Activated T-cell treated with anti-CD3 and anti-CD28 coated beads, Interleukin-2, amount 50 U/mL, for 24 hours (primary cell): ENCODE data around the gene FAM83G.
"Not testable (repeated sequence)": the region's sequence is repeated elsewhere in the genome, so short reads cannot be mapped to it uniquely, and the experiment has no call there.

Experiments
- DNase-seq: peaks from one replicate; pipeline ENCODE4 v3.0.0-alpha.2; 2020
- H3K27ac Mint-ChIP-seq: 2 replicates; pipeline ENCODE4 v1.8.0; 2020; ENCODE audit warnings: mild to moderate bottlenecking, mixed read lengths
- H3K27me3 Mint-ChIP-seq: 2 replicates; pipeline ENCODE4 v1.8.0; 2020; ENCODE audit warnings: mixed read lengths
- H3K36me3 Mint-ChIP-seq: 2 replicates; pipeline ENCODE4 v1.8.0; 2020; ENCODE audit warnings: low read depth, mixed read lengths
- H3K4me1 Mint-ChIP-seq: 2 replicates; pipeline ENCODE4 v1.8.0; 2020; ENCODE audit warnings: low read depth, mixed read lengths
- H3K4me3 Mint-ChIP-seq: 2 replicates; pipeline ENCODE4 v1.8.0; 2020; ENCODE audit warnings: mild to moderate bottlenecking, moderate library complexity, mixed read lengths
- H3K9me3 Mint-ChIP-seq: 2 replicates; pipeline ENCODE4 v1.8.0; 2020; ENCODE audit warnings: mixed read lengths

Gene FAM83G, protein sequence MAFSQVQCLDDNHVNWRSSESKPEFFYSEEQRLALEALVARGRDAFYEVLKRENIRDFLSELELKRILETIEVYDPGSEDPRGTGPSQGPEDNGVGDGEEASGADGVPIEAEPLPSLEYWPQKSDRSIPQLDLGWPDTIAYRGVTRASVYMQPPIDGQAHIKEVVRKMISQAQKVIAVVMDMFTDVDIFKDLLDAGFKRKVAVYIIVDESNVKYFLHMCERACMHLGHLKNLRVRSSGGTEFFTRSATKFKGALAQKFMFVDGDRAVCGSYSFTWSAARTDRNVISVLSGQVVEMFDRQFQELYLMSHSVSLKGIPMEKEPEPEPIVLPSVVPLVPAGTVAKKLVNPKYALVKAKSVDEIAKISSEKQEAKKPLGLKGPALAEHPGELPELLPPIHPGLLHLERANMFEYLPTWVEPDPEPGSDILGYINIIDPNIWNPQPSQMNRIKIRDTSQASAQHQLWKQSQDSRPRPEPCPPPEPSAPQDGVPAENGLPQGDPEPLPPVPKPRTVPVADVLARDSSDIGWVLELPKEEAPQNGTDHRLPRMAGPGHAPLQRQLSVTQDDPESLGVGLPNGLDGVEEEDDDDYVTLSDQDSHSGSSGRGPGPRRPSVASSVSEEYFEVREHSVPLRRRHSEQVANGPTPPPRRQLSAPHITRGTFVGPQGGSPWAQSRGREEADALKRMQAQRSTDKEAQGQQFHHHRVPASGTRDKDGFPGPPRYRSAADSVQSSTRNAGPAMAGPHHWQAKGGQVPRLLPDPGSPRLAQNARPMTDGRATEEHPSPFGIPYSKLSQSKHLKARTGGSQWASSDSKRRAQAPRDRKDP

DNA sequence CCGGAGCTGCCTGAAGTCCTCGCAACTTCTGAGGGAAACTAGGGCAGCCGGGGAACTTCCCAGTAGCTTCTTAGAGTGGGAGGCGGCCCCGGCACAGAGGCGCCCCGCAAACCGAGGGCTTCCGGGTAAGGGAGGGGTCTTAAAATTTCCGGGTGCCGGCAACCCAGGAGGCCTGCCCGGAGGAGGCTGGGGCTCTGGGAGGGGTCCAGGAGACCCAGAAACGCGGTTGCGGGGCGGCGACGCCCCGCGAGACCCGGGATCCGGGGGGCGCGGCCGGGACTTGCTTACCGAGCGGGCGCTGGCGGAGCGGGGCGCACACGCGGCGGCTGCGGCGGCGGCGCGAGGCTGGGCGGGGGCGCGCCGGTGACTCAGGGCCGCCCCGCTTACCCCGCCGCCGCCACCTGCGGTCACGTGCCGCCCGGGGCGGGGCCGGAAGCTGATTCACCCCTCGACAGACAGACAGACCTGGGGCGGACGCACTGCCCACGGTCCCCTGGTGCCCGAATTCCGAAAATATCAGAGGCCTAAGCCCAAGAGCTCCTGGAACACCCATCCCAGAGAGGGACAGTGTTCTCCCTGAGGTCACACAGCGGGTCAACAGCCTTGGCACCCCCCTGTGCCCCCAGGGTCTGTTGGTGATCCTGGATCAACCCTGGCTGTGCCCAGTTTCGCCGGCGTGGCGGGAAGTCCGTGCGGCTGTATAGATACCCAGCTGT is at the start of gene FAM83G:
Gene FAM83G, minus strand, starts transcription at position 344 of the 716 bp plus-strand sequence. CDS start 723 bp downstream, outside the sequence.
- H3K9me3 Mint-ChIP-seq, result no peaks in the 10 kb centered on the region
- peak within 1 kb of the TSS; percentile 89 for H3K4me3 Mint-ChIP-seq
- peak within 1 kb of the TSS; percentile 96 for H3K27ac Mint-ChIP-seq
- peaks cover 41% of the 10 kb centered on the region for H3K36me3 Mint-ChIP-seq
- peaks cover 39% of the 10 kb centered on the region for H3K4me1 Mint-ChIP-seq
- peak; percentile 94 for DNase-seq
- H3K27me3 Mint-ChIP-seq, result no peaks in the 10 kb centered on the region

DNA sequence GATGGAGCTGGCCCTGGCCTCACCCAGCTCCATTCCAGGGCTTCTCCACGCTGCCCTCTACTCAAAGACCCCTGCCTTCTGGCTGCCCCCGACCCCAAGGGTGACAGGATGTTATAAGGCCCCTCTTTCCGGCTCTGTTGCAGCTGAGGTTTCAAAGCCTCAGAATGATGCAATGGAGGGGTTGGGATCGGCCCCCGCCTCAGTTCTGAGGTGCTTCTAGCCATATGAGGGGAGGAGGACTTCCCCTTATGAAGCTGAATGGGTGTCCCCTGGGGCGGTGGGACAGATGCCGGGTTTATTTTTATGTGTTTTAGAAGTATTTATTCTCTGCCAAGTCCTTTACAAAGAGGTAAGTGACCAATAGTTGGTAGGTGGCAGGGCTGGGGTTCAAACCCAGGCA is 44.3 kb upstream of the FAM83G start:
- not testable (repeated sequence) for H3K36me3 Mint-ChIP-seq, H3K4me3 Mint-ChIP-seq, H3K27me3 Mint-ChIP-seq, H3K4me1 Mint-ChIP-seq, H3K9me3 Mint-ChIP-seq, H3K27ac Mint-ChIP-seq, DNase-seq

DNA sequence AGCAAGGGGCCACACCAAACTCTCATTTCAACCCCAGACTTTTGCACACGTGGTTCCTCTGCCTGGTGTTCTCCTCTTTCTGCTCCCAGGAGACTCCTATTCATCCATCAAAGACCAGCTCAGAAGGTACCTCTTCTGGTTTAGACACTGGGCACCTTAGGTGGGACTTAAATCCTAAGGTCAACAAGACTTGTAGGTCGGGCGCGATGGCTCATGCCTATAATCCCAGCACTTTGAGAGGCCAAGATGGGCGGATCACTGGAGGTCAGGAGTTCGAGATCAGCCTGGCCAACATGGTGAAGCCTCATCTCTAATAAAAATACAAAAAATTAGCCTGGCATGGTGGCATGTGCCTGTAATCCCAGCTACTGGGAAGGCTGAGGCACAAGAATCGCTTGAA is 42.9 kb upstream of the FAM83G start:
- H3K4me1 Mint-ChIP-seq, H3K4me3 Mint-ChIP-seq, H3K27ac Mint-ChIP-seq, H3K9me3 Mint-ChIP-seq, DNase-seq, H3K27me3 Mint-ChIP-seq, H3K36me3 Mint-ChIP-seq: not testable (repeated sequence)

DNA sequence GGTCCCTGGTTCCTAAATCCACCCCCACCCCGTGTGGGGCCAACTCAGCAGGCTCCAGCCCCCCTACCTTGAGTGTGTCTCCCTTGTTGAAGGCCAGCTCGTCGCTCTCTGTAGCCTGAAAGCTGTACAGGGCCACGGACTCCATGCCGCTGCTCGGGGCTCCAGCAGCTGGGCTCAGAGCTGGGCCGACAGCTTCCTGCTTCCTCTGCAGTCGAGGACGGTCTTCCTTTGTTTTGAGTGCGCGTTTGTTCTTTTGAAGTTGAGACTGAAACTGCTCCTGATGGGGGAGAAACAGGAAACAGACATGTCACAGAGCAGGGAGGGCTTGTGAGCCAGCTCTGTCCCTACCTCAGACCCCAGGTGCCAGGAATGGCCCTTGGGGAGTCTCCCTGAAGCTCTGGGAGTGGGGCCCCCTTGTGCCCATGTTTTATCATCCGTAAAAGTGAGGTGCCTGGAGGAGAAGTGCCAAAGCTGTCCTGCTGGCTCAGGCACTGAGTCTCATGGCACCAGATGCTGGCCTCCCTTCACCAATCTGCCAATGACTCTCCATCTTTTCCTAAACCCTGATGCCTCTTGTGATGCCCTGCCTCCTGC is 42.3 kb upstream of the FAM83G start, which contains the start of gene GRAP:
Gene GRAP, minus strand, starts transcription at position 176 of the 594 bp plus-strand sequence. Its CDS starts 31 bp downstream, at position 145.
- not testable (repeated sequence) for H3K9me3 Mint-ChIP-seq, H3K4me3 Mint-ChIP-seq, H3K4me1 Mint-ChIP-seq, DNase-seq, H3K27ac Mint-ChIP-seq, H3K36me3 Mint-ChIP-seq, H3K27me3 Mint-ChIP-seq

DNA sequence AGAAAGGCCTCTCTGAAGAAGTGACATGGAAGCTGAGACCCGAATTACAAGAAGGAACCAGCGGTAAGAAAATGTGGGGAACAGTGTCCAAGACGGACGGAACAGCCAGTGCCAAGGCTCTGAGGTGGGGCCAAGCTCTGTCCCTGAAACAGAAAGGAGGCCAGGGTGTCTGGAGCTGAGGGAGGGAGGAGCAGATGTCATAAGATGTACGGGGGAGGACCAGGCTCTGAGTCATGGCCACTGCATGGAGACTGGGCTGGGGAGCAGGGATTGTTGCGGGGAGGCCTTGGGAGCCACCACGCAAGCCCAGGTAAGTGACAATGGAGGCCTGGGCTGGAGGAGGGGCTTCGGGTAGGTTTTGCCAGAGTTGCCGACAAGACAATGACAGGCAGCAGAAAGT is 40.1 kb upstream of the FAM83G start:
- not testable (repeated sequence) for DNase-seq, H3K27ac Mint-ChIP-seq, H3K27me3 Mint-ChIP-seq, H3K4me3 Mint-ChIP-seq, H3K9me3 Mint-ChIP-seq, H3K4me1 Mint-ChIP-seq, H3K36me3 Mint-ChIP-seq

DNA sequence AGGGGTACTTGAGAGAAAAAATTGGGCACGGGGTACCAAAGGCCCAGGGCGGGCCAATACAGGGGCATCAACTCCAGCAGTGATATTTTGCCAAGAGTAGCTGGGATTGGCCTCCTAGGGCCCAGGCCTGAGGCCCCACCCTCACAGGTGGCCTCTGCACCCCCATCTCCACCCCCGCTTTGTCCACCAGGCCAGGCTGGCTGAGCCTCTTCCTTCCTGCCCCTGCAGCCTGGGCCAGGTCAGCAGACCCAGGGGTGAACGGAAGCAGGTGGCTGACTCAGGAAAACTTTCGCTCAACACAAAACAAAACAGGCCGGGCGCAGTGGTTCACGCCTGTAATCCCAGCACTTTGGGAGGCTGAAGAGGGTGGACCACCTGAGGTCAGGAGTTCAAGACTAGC is 38.5 kb upstream of the FAM83G start:
- not testable (repeated sequence) for H3K27me3 Mint-ChIP-seq, H3K4me3 Mint-ChIP-seq, DNase-seq, H3K9me3 Mint-ChIP-seq, H3K27ac Mint-ChIP-seq, H3K4me1 Mint-ChIP-seq, H3K36me3 Mint-ChIP-seq

DNA sequence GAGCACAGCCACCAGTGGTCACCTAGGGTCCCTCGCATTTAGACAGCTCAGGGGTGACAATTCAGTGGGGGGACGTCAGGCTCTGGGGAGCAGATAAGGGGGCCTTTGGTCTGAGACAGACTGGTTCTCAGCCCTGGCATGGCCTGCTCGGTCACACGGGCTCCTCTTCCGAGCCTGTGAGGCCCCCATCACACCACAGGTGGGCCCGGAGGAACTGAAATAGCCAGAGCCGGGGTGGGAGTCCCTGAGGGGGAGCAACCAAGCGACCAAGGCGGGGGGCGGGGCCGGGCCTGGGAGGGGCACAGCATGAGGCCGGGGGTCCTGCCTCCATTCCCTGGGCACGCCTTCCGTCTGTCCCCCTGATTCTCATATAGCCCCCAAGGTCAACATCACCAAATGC is 37.8 kb upstream of the FAM83G start:
- not testable (repeated sequence) for H3K36me3 Mint-ChIP-seq, H3K9me3 Mint-ChIP-seq, H3K4me3 Mint-ChIP-seq, DNase-seq, H3K27ac Mint-ChIP-seq, H3K27me3 Mint-ChIP-seq, H3K4me1 Mint-ChIP-seq

DNA sequence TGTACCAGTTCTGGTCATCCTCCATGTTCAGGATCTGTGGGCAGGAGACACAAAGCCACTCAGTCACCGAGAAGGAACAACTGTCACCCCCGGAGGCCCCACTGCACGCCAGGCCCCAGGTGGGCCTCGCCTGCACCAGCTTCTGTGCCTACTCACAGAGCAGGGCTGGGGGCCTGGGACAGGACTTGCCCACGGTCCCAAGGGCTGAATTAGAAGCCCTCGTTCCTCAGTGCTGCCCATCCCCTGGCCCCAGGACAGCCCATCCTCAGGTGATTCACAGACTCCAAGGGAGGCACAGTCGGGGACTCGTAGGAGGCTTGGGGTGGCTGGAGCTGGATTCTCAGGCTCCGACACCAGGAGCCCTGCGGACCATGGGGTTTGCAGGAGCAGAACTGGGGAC is 37.3 kb upstream of the FAM83G start:
- not testable (repeated sequence) for H3K4me1 Mint-ChIP-seq, H3K4me3 Mint-ChIP-seq, DNase-seq, H3K27ac Mint-ChIP-seq, H3K9me3 Mint-ChIP-seq, H3K27me3 Mint-ChIP-seq, H3K36me3 Mint-ChIP-seq

DNA sequence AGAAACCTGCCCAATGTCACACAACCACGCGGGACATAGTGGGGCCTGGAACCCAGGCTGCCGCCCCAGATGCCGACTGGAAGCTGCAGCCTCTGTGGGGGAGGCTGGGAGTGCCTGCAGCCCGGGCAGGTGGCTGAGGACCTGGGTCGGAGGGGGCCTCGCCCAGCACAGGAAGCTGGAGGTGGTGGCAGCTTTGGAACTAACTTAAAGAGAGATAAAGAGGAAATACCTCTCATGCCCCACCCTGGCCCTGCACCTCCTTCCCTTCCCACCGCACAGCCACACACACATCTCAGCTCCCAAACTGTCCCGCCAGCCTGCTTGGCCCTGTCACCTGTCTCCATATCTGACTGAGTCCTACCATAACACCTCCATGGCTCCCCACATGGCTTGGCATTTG is 35.8 kb upstream of the FAM83G start:
- H3K27me3 Mint-ChIP-seq, H3K9me3 Mint-ChIP-seq, H3K36me3 Mint-ChIP-seq, H3K27ac Mint-ChIP-seq, DNase-seq, H3K4me1 Mint-ChIP-seq, H3K4me3 Mint-ChIP-seq: not testable (repeated sequence)

DNA sequence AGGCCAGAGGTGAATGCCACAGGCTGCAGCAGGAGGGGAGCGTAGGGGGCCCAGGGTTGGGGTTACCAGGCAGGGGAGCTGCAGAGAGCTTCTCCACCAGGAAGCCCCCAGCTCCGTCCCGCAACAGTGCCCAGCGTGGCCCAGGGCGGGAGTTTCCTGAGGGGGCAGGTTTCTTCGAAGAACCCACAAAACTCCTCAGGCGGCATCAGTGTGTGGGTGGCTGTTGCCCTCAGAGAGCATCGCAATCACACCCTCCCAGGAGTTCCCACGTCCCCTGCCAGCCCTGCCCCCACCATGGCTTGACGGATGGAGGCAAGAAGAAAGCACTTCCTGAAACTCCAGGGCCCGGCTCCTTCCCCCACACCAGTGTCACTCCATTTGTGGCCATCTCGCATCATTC is 34.2 kb upstream of the FAM83G start:
- not testable (repeated sequence) for DNase-seq, H3K36me3 Mint-ChIP-seq, H3K27me3 Mint-ChIP-seq, H3K4me1 Mint-ChIP-seq, H3K27ac Mint-ChIP-seq, H3K4me3 Mint-ChIP-seq, H3K9me3 Mint-ChIP-seq

DNA sequence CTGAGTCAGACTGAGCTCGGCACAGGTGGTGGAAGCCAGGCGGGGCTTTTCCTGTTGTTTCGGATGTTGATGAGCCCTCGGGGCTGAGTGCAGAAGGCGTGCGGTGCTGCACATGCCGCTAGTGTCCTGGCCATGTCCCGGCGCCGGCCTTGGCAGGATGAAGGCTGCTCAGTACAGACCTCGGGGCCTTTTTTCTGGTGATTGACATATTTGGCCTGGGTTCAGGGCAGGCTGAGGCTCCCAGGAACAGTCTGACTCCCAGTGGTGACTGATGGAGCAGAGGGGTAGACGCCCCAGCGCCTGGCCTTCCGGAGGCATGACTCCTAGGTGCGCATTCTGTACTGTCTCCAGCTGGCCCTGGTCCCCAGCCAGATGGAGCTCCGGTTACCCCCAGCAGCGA is 33.4 kb upstream of the FAM83G start:
- DNase-seq, H3K27me3 Mint-ChIP-seq, H3K27ac Mint-ChIP-seq, H3K4me1 Mint-ChIP-seq, H3K36me3 Mint-ChIP-seq, H3K4me3 Mint-ChIP-seq, H3K9me3 Mint-ChIP-seq: not testable (repeated sequence)

DNA sequence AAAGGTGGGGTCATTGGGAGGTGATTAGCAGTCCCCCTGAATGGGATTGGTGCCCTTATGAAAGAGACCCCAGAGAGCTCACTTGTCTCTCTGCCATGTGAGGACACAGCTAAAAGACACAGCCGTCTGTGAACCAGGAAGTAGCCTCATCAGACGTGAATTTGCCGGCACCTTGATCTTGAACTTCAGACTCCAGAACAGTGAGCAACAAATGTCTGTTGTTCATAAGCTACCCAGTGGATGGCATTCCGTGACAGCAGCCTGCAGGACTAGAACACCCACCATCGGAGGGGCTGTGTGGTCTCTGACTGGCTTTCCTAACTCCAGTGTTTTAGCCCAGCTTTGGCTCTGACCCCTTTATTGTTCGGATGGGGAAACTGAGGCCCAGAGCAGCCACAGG is 33.0 kb upstream of the FAM83G start:
- not testable (repeated sequence) for H3K4me1 Mint-ChIP-seq, H3K9me3 Mint-ChIP-seq, H3K36me3 Mint-ChIP-seq, DNase-seq, H3K4me3 Mint-ChIP-seq, H3K27me3 Mint-ChIP-seq, H3K27ac Mint-ChIP-seq

DNA sequence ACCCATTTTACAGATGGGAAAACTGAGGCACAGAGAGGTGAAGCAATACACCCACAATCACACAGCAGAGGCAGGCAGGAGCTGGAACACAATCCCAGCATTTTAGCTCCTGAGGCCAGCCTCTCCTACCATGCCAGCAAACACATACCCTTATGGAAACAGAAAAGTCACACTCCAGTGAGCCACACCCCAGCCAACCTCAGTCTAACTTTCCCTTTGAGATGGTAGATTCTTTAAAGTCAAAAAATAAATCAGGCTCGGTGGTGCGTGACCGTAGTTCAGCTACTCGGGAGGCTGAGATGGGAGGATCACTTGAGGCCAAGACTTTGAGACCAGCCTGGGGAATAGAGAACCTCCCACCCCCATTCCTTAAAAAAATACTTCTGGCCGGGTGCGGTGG is 31.6 kb upstream of the FAM83G start:
- not testable (repeated sequence) for DNase-seq, H3K27me3 Mint-ChIP-seq, H3K36me3 Mint-ChIP-seq, H3K4me3 Mint-ChIP-seq, H3K27ac Mint-ChIP-seq, H3K9me3 Mint-ChIP-seq, H3K4me1 Mint-ChIP-seq

DNA sequence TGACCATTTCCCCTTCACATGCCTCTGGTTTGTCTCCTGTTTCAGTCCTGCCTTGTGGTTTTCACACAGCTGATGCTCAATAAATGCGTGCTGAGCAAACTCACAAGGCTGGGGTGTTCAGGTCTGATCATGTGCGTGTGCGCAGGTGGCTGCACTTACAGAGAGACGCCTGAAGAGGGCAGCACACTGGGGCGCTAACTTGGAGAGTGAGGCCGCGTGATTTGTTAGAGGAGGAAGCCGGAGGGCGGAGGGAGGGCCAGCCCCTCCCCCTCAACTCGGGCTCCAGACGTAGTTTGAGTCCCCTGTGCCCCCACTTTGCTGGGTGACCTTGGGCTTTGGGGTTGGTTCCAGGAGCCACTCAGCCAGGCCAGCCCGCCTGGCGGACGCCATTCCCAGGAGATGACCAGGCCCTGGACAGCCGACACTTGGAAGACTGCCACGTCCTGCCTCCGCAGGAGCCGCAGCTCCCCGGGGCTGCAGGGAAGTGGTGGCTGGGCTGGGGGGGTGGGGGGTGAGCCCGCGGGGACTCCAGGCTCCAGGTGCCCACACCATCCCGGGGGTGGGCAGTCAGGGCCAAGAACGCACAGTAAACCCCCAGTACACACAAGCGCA is 27.9 kb upstream of the FAM83G start:
- H3K27me3 Mint-ChIP-seq, H3K27ac Mint-ChIP-seq, H3K4me3 Mint-ChIP-seq, DNase-seq, H3K36me3 Mint-ChIP-seq, H3K9me3 Mint-ChIP-seq, H3K4me1 Mint-ChIP-seq: not testable (repeated sequence)
